HCT116 (cell line): ENCODE data around the gene VWA3B. TPM values are rescaled to one million over a fixed set of nuclear protein-coding genes. Genes with fewer than 3 reads are reported as not detected.

Experiments
- ATAC-seq: fragments of 200-7000 bp; cut with Tn5 transposase; 2 replicates; pipeline ENCODE4 v1.9.1; 2020; ENCODE audit warnings: mild to moderate bottlenecking, moderate library complexity
- BruUV-seq: library from RNA; stranded (reverse); fragments of 400-500 nt; replicated peaks from 2 replicates; lab custom pipeline; 2021; lab: Mats Ljungman, UMichigan
- CTCF ChIA-PET: fragments of 300-600 bp; sonication (Branson Sonifier 250); formaldehyde crosslinking; loops from one replicate; lab custom pipeline; 2021; ENCODE audit warnings: antibody characterized with exemption; lab: Charles Lee
- POLR2A ChIA-PET: fragments of 300-600, 350-600 bp; sonication (Branson Sonifier 250); formaldehyde crosslinking; loops from one replicate; lab custom pipeline; 2021; ENCODE audit warnings: antibody characterized with exemption; lab: Charles Lee
- RAD21 ChIA-PET, 2 experiments: fragments of 300-600 bp; sonication (Branson Sonifier 250); formaldehyde crosslinking; loops; one replicate each; lab custom pipeline; 2023; ENCODE audit warnings: low total read pairs in 2 of 2; ENCODE audit not compliant: uncharacterized antibody in 2 of 2, unreplicated experiment in 2 of 2, low non-redundant PET in 1 of 2; lab: Charles Lee
- DNase-seq: peaks from one replicate; pipeline ENCODE4 v3.0.0-alpha.2; 2010; ENCODE audit warnings: low read depth, low spot score
- H2AFZ ChIP-seq: fragments of 200-600 bp; shearing (Covaris generic), sonication (generic); 2 replicates; pipeline ENCODE4 v1.6.1; 2017; ENCODE audit warnings: low read depth, mixed run types, mixed read lengths, antibody characterized with exemption, low read length; ENCODE audit not compliant: poor library complexity, severe bottlenecking
- H3K27ac ChIP-seq: 2 replicates; pipeline ENCODE4 v1.5.1; 2012; ENCODE audit warnings: low read depth, low read length
- H3K27me3 ChIP-seq: fragments of 200-600 bp; sonication (generic); 2 replicates; pipeline ENCODE4 v1.6.1; 2016; ENCODE audit warnings: mixed run types, low read length, mixed read lengths; ENCODE audit not compliant: insufficient read depth
- H3K36me3 ChIP-seq, 2 experiments: fragments of 200-500 bp in 1 of 2; fragments of 200-600 bp in 1 of 2; sonication (Bioruptor generic) in 1 of 2; sonication (generic) in 1 of 2; 2 replicates each; pipeline versions ENCODE4 v1.5.1 to v1.6.1; 2014 to 2016; ENCODE audit warnings: low read length in 2 of 2, inconsistent platforms in 1 of 2, mixed read lengths in 1 of 2, mixed run types in 1 of 2; ENCODE audit not compliant: insufficient read depth in 2 of 2, control insufficient read depth in 1 of 2
- H3K4me1 ChIP-seq, 2 experiments: fragments of 200-600 bp in 1 of 2; sonication (generic) in 1 of 2; 2 replicates each; pipeline versions ENCODE4 v1.5.1 to v1.6.1; 2012 to 2017; ENCODE audit warnings: low read length in 2 of 2, inconsistent platforms in 1 of 2, mild to moderate bottlenecking in 1 of 2, mixed read lengths in 1 of 2, mixed run types in 1 of 2, moderate library complexity in 1 of 2; ENCODE audit not compliant: insufficient read depth in 2 of 2, control insufficient read depth in 1 of 2
- H3K4me2 ChIP-seq: fragments of 200-600 bp; sonication (generic); 2 replicates; pipeline ENCODE4 v1.6.1; 2017; ENCODE audit warnings: mixed run types, low read length, mixed read lengths
- H3K4me3 ChIP-seq, 2 experiments: fragments of 200-600 bp in 1 of 2; sonication (generic) in 1 of 2; replicated peaks in 1 of 2; 2 replicates each; pipeline ENCODE4 v1.5.1; 2011 to 2016; ENCODE audit warnings: low read length in 2 of 2, control low read depth in 1 of 2, low read depth in 1 of 2, mild to moderate bottlenecking in 1 of 2, mixed read lengths in 1 of 2, mixed run types in 1 of 2
- H3K79me2 ChIP-seq: fragments of 200-600 bp; sonication (generic); 2 replicates; pipeline ENCODE4 v1.6.1; 2017; ENCODE audit warnings: mild to moderate bottlenecking, mixed run types, low read length, moderate library complexity, mixed read lengths; ENCODE audit not compliant: insufficient read depth
- H3K9ac ChIP-seq: fragments of 200-600 bp; sonication (generic); 2 replicates; pipeline ENCODE4 v1.6.1; 2016; ENCODE audit warnings: low read length, mixed read lengths
- H3K9me2 ChIP-seq: fragments of 200-600 bp; sonication (generic), shearing (Covaris generic); 2 replicates; pipeline ENCODE4 v1.6.1; 2017; ENCODE audit warnings: mixed run types, mild to moderate bottlenecking, moderate library complexity; ENCODE audit not compliant: insufficient read depth
- H3K9me3 ChIP-seq, 2 experiments: fragments of 200-500 bp in 1 of 2; fragments of 200-600 bp in 1 of 2; sonication (Bioruptor generic) in 1 of 2; sonication (generic) in 1 of 2; 2 replicates each; pipeline ENCODE4 v1.6.1; 2014 to 2017; ENCODE audit warnings: low read length in 2 of 2, mixed read lengths in 2 of 2, inconsistent platforms in 1 of 2, low read depth in 1 of 2, mild to moderate bottlenecking in 1 of 2, mixed run types in 1 of 2, moderate library complexity in 1 of 2; ENCODE audit not compliant: control insufficient read depth in 1 of 2, insufficient read depth in 1 of 2
- H4K20me1 ChIP-seq: fragments of 200-600 bp; sonication (generic), shearing (Covaris generic); 2 replicates; pipeline ENCODE4 v1.6.1; 2017; ENCODE audit warnings: mixed run types, mild to moderate bottlenecking, moderate library complexity; ENCODE audit not compliant: insufficient read depth
- ATF3 ChIP-seq: IDR thresholded peaks from 2 replicates; pipeline ENCODE4 v1.6.1; 2012
- CBX3 ChIP-seq: IDR thresholded peaks from 2 replicates; pipeline ENCODE4 v1.6.1; 2012; ENCODE audit warnings: low read depth
- CEBPB ChIP-seq: IDR thresholded peaks from 2 replicates; pipeline ENCODE4 v1.6.1; 2012; ENCODE audit warnings: low read depth
- CTCF ChIP-seq, 3 experiments: fragments of 200-600 bp in 1 of 3; sonication (generic) in 1 of 3; IDR thresholded peaks in 2 of 3; conservative IDR thresholded peaks in 1 of 3; 2 replicates each; pipeline ENCODE4 v1.5.1; 2012 to 2017; ENCODE audit warnings: low read depth in 2 of 3, low read length in 2 of 3, antibody characterized with exemption in 1 of 3, borderline replicate concordance in 1 of 3, control low read depth in 1 of 3, mild to moderate bottlenecking in 1 of 3, mixed read lengths in 1 of 3, mixed run types in 1 of 3, moderate library complexity in 1 of 3; ENCODE audit not compliant: insufficient read depth in 1 of 3
- EGR1 ChIP-seq: IDR thresholded peaks from 2 replicates; pipeline ENCODE4 v1.6.1; 2012; ENCODE audit warnings: low read depth
- ELF1 ChIP-seq: IDR thresholded peaks from 2 replicates; pipeline ENCODE4 v1.6.1; 2012; ENCODE audit warnings: low read depth, borderline replicate concordance
- EZH2 ChIP-seq: fragments of 200-600 bp; sonication (generic); IDR thresholded peaks from 2 replicates; pipeline ENCODE4 v1.6.1; 2017; ENCODE audit warnings: antibody characterized with exemption, mixed run types
- EZH2phosphoT487 ChIP-seq: fragments of 200-600 bp; IDR thresholded peaks from 2 replicates; pipeline ENCODE4 v1.6.1; 2018; ENCODE audit warnings: antibody characterized with exemption, borderline replicate concordance
- FOSL1 ChIP-seq: IDR thresholded peaks from 2 replicates; pipeline ENCODE4 v1.6.1; 2012; ENCODE audit warnings: low read depth
- JUND ChIP-seq: IDR thresholded peaks from 2 replicates; pipeline ENCODE4 v1.6.1; 2012
- MAX ChIP-seq: IDR thresholded peaks from 2 replicates; pipeline ENCODE4 v1.6.1; 2012
- POLR2AphosphoS5 ChIP-seq: IDR thresholded peaks from 2 replicates; pipeline ENCODE4 v1.6.1; 2011; ENCODE audit warnings: mild to moderate bottlenecking, low read depth, low read length, moderate library complexity
- SIN3A ChIP-seq: IDR thresholded peaks from 2 replicates; pipeline ENCODE4 v1.6.1; 2012; ENCODE audit warnings: low read depth
- SRF ChIP-seq: IDR thresholded peaks from 2 replicates; pipeline ENCODE4 v1.6.1; 2012; ENCODE audit warnings: low read depth
- TCF7L2 ChIP-seq: IDR thresholded peaks from 2 replicates; pipeline ENCODE4 v1.7.0; 2011; ENCODE audit warnings: borderline replicate concordance, inconsistent platforms; ENCODE audit not compliant: insufficient read depth, insufficient read length; ENCODE audit errors: extremely low read depth
- YY1 ChIP-seq: IDR thresholded peaks from 2 replicates; pipeline ENCODE4 v1.6.1; 2011; ENCODE audit warnings: low read length, low read depth, moderate library complexity, mild to moderate bottlenecking; ENCODE audit not compliant: insufficient replicate concordance; ENCODE audit errors: extremely low read depth
- ZFX ChIP-seq: fragments of 450-650 bp; IDR thresholded peaks from 2 replicates; pipeline ENCODE4 v1.6.1; 2017
- ZNF274 ChIP-seq: fragments of 200-500 bp; sonication (Bioruptor generic); IDR thresholded peaks from 2 replicates; pipeline ENCODE4 v1.6.1; 2014; ENCODE audit warnings: mild to moderate bottlenecking, low read depth, low read length, inconsistent platforms
- intact Hi-C: fragments of 100-400 bp; cut with micrococcal nuclease; formaldehyde crosslinking; loops from 2 replicates; pipeline ENCODE4 v1.10.0; 2022
- total RNA-seq: library from RNA; stranded (reverse); gene quantifications from one replicate; pipeline ENCODE4 v1.2.1, GENCODE V29; 2021; ENCODE audit not compliant: unreplicated experiment
- TF ChIP-seq, protein P1 (sequence below): IDR thresholded peaks from 2 replicates; pipeline ENCODE4 v1.6.1; 2012; ENCODE audit warnings: low read depth

The VWA3B gene
- total RNA-seq, 1 experiment from 2014 or later: 0.47 TPM

DNA sequence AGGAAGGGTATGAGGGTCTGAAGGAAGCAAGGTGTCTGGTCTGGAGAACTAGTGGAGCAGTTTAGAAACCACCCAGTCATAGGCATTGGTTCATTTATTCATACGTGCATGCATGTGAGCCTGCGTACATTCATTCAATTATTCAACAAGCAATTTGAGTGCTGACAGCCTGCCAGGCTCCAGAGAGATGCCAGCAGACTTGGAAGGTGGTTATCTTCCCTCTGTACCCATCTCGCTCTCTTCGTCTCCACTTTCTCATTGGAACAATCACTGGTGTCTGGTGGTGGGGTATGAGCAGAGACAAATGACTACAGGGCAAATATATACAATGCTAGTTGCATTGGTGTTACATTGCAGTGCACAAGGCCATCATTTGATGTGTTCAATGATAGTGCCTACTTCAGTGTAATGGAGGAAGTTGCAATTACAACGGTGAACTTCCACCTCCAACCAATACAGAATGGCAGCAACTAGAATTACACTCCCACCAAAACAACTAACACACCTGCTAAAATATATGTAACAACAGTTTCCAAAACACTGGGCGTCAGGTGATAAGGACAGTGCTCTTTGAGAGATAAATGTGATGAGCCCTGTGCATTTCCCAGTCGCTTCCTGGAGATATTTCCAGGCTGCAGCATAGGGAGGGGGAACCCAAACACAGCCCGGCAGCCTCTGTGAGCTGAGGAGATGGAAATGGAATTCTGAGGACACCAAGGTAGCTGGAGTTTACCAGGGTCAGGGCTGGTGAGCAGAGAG is 226.7 kb downstream of the VWA3B start:
- ChIA-PET POLR2A (no interaction called here), RAD21 (no interaction called here), CTCF (no interaction called here)
- Histone ChIP-seq H2AFZ (no peak overlapping the region), H3K9me3 (no peaks in the 10 kb centered on the region), H3K4me3 (no peak overlapping the region), H3K79me2 (no peaks in the 10 kb centered on the region), H3K9ac (no peak overlapping the region), H3K27me3 (no peaks in the 10 kb centered on the region), H3K9me2 (no peaks in the 10 kb centered on the region), H3K4me2 (no peak overlapping the region), H4K20me1 (no peaks in the 10 kb centered on the region), H3K4me1 (no peaks in the 10 kb centered on the region), H3K27ac (no peak overlapping the region), H3K36me3 (no peaks in the 10 kb centered on the region)
- intact Hi-C loops: no loop called here
- DNase-seq (no peak), ATAC-seq (no peak)
- TF ChIP-seq POLR2AphosphoS5: no peak
- TF ChIP-seq YY1: no peak
- no peak for TF ChIP-seq EZH2phosphoT487
- no peak for TF ChIP-seq ELF1
- TF ChIP-seq ATF3: no peak
- TF ChIP-seq CEBPB: no peak
- TF ChIP-seq, protein P1, sequence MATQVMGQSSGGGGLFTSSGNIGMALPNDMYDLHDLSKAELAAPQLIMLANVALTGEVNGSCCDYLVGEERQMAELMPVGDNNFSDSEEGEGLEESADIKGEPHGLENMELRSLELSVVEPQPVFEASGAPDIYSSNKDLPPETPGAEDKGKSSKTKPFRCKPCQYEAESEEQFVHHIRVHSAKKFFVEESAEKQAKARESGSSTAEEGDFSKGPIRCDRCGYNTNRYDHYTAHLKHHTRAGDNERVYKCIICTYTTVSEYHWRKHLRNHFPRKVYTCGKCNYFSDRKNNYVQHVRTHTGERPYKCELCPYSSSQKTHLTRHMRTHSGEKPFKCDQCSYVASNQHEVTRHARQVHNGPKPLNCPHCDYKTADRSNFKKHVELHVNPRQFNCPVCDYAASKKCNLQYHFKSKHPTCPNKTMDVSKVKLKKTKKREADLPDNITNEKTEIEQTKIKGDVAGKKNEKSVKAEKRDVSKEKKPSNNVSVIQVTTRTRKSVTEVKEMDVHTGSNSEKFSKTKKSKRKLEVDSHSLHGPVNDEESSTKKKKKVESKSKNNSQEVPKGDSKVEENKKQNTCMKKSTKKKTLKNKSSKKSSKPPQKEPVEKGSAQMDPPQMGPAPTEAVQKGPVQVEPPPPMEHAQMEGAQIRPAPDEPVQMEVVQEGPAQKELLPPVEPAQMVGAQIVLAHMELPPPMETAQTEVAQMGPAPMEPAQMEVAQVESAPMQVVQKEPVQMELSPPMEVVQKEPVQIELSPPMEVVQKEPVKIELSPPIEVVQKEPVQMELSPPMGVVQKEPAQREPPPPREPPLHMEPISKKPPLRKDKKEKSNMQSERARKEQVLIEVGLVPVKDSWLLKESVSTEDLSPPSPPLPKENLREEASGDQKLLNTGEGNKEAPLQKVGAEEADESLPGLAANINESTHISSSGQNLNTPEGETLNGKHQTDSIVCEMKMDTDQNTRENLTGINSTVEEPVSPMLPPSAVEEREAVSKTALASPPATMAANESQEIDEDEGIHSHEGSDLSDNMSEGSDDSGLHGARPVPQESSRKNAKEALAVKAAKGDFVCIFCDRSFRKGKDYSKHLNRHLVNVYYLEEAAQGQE: no peak
- no peak for TF ChIP-seq FOSL1
- no peak for TF ChIP-seq TCF7L2
- TF ChIP-seq SIN3A: no peak
- TF ChIP-seq CBX3: no peak
- no peak for TF ChIP-seq CTCF (IDR thresholded peaks at IDR 0.05 in 2 of 3, conservative IDR thresholded peaks at IDR 0.05 in 1 of 3; ENCODE audit: borderline replicate concordance in 1 of 3, insufficient read depth in 1 of 3, low read depth in 2 of 3, low read length in 2 of 3)
- no peak for TF ChIP-seq ZNF274
- TF ChIP-seq SRF: no peak
- no peak for TF ChIP-seq EGR1
- no peak for TF ChIP-seq JUND
- no peak for TF ChIP-seq ZFX
- no peak for TF ChIP-seq EZH2
- TF ChIP-seq MAX: no peak
- BruUV-seq: no TSS peak
